Forelimb muscle (tissue), 1 donor: ENCODE data around the gene SLC13A3. TPM values are rescaled to one million over a fixed set of nuclear protein-coding genes. Genes with fewer than 3 reads are reported as not detected.

ENCODE experiments used
- DNase-seq: peaks from one replicate; pipeline ENCODE4 v3.0.0-alpha.2; 2013; ENCODE audit warnings: low read depth
- polyA plus RNA-seq: library from polyadenylated mRNA; unstranded; fragments of 120-200 nt; gene quantifications from one replicate; pipeline ENCODE4 v1.2.1, GENCODE V29; 2013; ENCODE audit not compliant: insufficient read length

Gene SLC13A3
- polyA plus RNA-seq, 1 donor: 3.3 TPM

DNA sequence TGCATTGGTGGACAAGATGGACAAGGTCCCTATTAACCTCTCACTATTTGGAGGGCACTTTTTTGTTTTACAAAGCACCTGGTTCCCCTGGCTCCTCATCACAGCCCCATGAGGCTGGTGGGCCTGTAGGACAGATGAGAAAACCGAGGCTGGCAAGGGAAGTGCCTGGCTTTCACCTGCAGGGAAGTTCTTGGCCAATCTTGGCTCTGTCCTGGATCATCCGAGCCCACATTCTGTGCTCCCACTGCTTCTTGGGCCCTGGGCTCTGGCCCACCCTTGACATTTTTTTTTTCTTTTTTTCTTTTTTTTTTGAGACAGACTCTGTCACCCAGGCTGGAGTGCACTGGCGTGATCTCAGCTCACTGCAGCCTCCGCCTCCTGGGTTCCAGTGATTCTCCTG is 14.7 kb downstream of the SLC13A3 start:
- no peak for DNase-seq

DNA sequence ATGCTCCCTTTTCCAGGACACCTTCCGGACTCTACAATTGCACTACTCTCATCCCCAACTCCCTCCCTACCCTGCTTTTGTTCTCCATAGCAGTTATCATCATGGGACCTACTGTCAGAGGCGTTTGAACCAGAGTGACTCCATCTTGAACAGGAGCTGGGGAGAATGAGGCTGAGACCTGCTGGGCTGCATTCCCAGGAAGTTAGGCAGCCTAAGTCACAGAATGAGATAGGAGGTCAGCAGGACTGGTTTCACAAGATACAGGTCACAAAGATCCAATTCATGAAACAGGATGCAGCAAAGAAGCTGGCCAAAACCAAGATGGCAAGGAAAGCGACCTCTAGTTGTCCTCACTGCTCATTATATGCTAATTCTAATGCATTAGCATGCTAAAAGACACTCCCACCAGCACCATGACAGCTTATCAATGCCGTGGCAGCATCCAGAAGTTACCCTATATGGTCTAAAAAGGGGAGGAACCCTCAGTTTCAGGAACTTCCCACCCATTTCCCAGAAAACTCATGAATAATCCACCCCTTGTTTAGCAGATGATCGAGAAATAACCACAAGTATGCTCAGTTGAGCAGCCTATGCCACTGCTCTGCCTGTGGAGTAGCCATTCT is 15.6 kb downstream of the SLC13A3 start:
- no peak for DNase-seq

DNA sequence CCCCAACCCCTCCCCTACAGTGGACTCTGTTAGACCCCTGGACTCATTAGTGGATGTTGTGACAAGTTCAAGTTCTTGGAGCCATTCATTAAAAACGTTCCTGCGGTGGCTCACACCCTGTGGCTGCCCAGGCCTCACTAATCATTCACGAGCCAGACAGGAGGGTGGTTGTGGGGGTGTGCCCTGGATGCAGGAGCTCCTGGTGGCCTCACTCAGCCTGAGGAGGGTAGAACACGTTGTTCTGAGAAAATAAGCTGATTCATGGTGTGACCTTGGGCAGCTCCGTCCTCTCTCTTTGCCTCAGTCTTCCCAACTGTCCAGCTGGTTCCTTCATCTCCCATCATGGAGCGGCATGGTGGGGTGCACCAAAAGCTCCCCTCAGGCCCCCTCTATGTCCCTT is 16.7 kb downstream of the SLC13A3 start:
- no peak for DNase-seq

DNA sequence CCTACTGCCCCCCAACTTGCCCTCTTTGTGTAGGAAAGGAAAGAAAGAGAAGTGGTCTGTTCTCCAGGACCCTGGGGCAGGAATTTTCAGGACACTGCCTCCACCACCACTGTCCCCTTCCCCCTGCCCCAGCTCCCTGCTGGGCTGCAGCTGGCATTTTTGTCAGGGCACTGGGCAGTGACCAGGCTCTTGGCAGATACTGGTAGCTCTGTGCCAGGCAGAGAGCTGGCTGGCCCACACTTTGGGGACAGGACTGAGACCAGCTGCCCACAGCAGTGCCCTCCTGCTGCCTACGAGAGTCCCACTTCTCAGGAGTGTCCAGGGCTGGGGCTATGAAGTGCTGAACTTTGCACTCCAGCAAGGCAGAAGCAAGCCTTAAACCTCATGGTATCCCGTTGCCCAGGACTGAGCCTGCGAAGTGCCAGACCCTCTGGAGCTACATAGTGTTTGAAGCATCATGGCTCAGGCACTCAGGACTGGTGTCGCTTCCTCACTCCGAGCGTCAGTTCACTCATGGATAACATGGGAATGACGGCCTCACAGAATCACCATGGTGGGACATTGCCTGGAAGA is 19.3 kb downstream of the SLC13A3 start:
- no peak for DNase-seq

DNA sequence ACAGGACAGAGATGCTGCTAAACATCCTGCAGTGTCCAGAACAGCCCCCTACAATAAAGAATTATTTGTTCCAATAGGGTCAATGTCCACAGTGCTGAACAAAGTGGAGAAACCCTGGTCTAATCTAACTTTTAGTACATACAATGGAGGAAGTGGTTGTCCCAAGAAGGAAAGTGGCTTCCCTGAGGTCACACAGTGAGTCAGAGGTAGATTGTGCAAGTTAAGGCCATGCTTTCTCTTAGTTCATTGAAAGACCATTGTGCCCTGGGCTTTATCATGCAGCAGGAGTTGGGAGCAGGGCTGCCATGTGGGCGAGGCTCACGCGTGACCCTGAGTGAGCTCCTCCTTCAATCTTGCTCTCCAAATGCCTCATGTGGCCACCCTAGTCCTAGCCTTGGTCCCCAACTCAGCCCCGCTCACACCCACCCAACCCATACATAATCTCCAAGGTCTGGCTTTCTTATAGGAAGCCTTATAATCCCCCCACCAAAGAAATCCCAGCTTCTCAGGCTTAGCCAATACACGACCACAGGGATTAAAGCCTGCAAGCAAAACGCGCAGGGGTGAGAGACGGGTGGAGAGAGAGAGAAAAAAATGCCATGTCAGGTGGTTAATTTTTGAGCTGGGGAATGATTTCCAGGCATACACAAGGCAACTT is 19.9 kb downstream of the SLC13A3 start:
- DNase-seq: no peak

DNA sequence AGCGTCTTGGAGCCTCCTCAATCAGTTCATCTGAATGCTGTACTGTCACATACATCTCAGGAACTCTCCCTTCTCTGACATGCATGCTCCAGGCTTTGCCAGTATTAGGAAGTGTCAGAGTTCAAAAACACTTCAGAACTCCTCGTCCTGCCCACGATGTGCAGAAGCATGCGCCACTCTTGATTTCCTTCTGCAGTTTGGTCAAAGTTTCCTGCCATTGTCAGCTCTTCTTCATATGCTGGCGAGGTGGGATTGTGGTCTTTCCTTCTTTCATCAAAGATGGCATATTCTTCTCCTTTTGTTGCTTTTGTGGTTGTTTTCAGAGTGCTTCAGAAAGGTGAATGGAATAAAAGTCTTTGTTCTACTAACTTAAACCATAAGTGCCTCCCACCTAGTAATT is 21.0 kb downstream of the SLC13A3 start:
- no peak for DNase-seq

DNA sequence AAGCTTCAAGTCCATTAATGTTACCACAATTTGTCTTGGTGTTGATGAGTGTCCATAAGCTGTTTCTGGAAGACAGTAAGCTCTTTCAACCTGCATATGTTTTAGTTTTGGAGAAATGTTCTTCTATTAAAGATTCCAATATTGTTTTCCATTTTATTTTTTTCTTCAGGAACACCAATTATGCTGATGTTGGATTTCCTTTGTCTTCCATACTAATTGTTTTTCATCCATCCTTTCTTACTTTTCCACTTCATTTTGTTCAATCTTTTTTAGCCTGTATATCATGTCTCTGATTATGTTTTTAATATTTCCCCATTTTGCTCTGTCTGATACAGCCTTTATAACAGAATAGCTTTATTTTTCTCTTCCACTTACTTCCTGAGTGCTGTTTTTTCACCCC is 21.9 kb downstream of the SLC13A3 start:
- DNase-seq: no peak

DNA sequence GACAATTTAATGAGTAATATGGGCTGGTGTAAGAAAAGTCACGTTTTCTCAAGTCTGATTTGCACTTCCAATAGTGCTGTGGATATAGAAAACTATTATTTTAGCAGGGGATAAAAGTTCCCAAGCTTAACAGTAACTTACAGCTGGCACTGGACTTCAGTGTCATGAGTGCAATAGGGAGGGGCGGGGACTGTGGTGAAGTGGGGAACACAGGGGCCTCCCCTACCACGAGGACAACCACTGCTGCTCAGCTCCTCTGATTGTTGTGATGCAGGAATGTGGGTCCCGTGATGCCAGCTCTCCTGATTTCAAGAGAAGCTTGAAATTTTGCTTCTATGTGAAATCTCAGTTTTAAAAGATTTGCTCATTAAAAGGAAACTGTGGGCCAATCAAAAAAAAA is 24.0 kb downstream of the SLC13A3 start:
- DNase-seq: no peak

DNA sequence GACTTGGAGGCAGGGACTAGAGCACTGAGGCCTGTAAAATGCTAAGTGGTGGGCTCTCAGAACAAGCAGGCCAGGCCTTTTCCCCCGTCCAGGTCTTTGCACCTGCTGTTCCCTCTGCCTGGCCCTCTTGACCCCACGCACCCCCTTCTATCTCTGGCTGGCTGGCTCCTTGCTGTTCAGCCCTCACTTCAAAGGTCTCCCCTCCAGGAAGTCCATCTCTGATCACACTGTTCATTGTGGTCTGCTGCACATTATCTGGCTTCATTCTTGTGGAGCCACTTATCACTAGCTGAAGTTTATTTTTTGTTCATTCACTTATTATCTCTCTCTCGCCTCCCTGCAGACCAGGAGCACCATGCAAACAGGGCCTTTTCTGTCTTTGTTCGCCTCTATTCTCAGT is 24.5 kb downstream of the SLC13A3 start:
- no peak for DNase-seq

DNA sequence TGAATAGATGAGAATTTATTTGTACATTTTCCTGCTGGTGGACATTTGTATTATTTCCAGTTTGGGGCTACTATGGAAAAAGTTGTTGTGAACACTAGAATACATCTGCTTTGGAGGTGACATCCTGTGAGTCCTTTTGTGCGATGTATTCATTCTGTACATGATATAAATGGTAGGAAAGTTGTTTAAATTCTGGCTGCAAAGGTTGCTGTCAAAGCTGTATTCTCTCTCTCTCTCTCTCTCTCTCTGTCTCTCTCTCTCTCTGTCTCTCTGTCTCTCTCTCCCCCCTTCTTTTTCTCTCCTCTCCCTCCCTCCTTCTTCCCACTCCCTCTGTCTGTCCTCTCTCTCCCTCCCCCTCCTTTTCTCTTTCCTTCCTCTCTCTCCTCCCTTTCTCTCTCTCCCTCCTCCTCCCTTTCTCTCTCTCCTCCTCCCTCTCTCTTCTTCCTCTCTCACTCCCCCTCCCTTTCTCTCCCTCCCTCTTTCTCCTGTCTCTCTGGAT is 25.3 kb downstream of the SLC13A3 start:
- DNase-seq: no peak

DNA sequence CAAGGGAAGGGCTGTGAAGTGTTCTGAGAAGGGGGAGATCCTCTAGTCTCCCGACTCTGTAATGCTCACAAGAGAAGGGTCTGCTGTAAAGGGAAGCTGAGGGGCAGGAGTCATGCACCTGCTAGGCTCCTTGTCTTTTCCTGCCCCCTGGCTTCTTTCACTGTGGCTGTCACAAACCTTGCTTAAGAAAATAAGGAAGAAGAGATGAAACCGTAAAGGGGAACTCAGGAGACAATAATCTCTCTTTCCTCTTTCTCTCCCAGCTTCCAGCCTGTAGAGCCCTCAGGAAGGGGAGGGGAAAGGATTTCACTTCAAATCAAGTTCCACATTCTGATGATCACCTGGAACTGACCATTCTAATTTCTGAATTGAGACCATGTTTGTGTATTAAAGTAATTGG is 26.3 kb downstream of the SLC13A3 start:
- DNase-seq: no peak

DNA sequence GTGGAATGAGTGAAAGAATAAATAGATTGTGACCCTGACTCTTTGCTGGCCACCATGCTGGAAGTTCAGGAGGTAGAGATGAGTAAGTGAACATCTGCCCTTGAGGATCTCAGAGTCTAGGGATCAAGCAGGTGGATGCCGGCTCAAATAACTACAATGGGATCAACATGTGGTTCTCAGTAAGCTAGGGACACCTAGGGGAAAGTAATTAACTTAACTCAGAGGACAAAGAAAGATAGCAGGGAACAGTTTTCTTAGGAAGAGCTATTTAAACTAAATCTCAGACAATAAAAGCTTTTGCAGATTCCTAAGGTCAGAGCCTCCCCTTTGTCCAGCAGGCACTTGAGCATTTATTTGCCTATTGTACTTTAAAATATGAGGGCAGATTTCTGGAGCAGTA is 29.1 kb downstream of the SLC13A3 start:
- no peak for DNase-seq

DNA sequence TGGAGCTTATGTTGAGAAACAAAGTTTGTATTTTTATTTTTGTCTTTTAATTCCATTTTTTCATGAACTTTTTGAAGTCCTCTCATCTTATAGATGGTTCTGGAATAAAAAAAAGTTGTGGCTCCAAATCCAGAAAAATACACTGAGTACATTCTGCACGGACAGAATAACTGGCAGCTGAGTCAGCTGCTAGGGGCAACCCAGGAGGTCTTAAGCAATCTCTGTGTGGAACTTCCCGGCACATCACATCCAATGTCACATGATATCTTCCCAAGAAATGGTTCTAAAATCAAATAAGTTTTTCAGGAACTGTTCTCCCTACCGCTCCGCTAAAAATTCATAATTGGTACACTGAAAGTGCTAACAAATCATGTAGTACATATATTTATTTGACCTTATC is 29.8 kb downstream of the SLC13A3 start:
- DNase-seq: no peak

DNA sequence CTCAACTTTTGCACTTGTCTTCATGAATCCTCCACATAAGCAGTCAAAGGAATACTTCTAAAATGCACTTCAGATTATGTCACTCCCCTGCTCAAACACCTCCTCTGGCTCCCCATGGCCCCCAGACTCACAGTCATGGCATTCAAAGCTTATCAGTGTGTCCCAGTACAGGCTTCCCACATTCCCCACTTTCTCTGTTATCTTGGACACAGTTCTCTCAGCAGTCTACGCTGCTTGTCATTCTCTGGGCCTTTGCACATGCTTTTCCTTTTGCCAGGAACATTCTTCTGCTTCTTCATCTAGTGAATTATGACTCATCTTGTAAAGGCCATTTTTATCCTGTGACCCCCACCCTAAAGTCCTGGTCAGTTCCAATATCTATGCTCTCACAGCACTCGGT is 31.8 kb downstream of the SLC13A3 start:
- no peak for DNase-seq

DNA sequence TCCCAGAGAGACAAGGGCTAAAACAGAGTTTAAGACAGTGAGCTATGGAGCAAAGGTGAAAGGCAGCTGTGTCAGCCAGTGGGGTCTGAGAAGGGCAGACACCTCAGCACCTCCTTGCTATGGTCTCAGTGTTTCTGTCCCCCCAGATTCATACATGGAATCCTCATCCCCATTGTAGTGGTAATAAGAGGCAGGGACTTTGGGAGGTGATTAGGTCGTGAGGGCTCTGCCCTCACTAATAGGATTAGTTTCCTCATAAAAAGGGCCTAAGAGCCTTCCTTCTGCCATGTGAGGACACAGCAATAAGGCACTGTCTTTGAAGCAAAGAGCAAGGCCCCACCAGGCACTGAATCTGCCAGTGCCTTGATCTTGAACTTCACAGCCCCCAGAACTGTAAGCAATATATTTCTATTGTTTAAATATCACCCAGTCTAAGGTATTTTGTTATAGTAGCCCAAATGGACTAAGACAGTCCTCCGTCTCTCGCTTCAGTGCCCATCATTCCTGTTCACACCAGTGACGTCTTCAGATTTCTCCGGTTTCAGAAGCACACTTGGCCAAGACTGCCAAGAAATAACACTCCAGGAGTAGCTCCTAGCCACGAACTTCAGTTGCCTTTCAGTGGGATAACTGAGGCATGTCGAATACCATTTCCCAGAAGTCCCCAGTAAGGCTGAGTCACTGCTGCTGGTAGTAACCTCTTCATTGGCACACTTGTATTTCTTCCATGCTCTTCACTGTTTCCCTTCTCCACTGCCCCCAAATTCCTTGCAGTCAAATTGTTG is 32.8 kb downstream of the SLC13A3 start:
- DNase-seq: no peak

DNA sequence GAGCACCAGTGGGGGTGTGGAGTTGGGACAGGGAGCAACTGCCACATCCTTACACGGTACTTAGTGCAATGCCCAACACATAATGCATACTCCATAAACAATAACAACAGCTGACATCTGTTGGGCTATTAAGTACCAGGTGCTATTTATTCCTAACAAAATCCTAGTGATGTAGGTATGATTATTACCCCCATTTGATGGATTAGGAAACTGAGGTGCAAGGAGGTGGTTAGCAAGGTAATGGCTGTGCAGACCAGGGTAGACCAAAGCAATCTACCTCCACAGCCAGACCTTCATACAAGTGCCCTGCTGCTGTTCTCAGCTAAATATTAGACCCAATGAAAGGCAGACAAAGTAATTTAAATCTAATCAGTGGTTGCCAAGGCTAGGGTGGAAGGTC is 36.8 kb downstream of the SLC13A3 start:
- no peak for DNase-seq

DNA sequence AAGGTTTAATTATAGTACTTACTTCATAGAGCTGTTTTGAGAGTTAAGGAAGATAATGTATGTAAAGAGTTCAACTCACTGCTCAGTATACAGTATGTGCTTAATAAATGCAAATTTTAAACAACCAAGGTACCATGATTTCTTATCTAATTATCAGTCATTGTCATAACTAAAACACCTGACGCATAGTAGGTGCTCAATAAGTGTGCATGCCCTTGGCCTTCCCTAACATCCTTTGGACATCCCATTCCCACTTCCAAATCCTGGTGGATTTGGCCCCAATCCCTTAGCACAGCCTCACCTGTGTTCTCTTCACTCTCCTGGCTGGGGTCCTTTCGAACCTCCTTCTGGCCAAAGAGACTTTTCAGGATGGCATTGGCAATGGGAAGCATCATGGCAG is 41.1 kb downstream of the SLC13A3 start:
- no peak for DNase-seq

DNA sequence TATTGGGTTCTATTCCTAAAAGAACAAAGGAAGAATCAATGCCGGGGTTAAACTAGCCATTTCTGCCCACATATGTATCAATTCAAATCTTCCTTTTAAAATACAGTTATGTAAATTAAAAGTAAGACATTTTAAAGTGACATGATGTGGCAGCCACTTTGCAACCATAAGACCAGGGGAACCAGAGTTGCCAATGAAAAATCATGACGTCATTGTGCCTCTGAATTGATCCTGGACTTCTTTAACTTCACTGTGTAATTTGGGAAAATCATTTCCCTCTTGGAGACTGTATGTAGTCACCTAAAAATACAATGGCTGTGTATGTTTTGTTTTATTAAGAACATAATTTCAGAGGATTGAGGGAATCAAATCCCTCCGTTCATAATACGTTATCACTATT is 42.2 kb downstream of the SLC13A3 start:
- DNase-seq: no peak

DNA sequence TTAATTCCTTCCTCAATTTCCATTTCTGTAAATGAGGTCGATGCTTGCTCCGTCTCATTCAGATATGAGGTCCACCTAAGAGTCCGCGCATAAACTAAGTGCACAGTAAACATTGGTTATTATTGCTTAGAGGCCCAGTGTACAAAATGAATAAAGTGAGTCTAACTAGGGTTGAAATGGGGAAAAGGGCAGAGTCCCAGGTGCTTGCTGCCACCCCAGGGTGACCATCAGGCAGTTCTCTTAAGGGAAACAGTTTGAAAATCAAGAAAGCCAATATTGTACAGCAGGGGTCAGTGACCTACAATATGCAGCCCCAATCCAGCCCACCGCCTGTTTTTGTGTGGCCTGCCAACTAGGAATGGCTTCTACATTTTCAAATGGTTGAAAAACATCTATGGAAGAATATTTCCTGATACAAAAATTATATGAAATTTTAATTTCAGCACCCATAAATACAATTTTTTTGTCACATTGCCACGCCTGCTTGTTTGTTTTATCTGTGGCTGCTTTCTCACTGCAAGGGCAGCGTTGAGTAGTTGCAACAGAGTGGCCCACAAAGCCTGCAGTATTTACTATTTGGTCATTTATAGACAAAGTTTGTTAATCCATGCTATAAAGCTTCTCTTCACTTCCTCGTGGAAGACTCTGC is 43.3 kb downstream of the SLC13A3 start:
- DNase-seq: no peak

DNA sequence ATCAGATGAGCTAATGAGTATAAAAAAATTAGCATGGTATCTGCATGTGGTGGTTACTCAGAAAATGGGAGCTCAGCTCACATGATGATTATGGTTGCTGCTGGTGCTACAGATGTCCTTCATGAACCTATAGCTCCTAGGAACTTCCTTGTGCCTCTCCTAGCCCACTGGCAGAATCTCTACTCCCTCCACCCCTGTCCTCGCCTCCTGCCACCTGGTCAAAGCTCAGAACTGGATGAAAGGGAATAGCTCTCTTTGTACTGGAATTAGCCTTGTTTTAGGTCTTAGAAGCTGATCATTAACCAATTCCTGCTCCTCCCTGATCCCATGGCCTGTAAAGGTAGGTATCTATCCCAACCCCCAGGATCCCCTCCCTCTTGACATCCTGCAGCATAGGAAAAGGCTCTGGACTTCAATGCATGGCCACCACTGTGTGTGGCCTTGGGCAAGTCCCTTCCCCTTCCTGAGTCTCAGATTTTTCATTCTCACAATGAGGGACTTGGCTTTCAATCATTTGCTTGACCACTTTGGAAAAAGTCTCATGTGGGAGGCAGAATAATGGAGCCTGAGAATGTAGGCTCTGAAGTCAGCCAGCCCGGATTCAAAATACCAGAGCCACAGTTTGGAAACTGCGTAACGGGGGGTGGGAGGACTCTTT is 43.9 kb downstream of the SLC13A3 start:
- DNase-seq: no peak

DNA sequence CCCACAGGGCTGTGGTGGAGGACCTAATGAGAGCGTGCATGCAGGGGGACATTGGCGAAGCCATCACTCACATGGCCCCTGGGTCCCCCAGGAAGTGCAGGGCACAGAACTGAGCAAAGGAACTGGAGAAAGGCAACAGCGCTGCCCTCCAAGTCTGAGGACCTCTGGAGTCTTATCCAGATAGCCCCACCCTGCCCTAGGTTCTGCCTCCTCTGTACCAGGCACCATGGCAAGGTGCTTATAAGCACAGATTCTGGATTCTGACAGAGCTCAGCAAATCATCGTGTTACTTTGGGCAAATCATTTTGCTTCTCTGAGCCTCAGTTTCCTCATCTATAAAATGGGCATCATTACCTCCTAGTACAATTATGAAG is 44.5 kb downstream of the SLC13A3 start:
- no peak for DNase-seq
